NCI-H146 treated with DMSO at 0.1 percent for 48 hours (cell line): ENCODE results near the gene HAUS7.

Experiments
- DNase-seq: peaks from one replicate; lab custom pipeline; 2025; ENCODE audit not compliant: unreplicated experiment; lab: John Stamatoyannopoulos, UW

Gene HAUS7

GRCh38 chrX:153441981-153442380, 28.4 kb downstream of the HAUS7 start:
- no peak for DNase-seq

- no peak for DNase-seq
These were observed 29.1 kb downstream of the HAUS7 start for GRCh38 chrX:153441296-153441695.

GRCh38 chrX:153440556-153441135, 29.7 kb downstream of the HAUS7 start:
- DNase-seq: no peak

- DNase-seq: no peak
These were observed 30.4 kb downstream of the HAUS7 start for GRCh38 chrX:153439977-153440376.

- DNase-seq: peak; percentile 6
These were observed 31.8 kb downstream of the HAUS7 start for GRCh38 chrX:153438532-153438931.

- DNase-seq: no peak
These were observed 34.5 kb downstream of the HAUS7 start for GRCh38 chrX:153435845-153436244.

- DNase-seq: no peak
These were observed 35.6 kb downstream of the HAUS7 start for GRCh38 chrX:153434801-153435200.

- DNase-seq: no peak
These were observed 36.5 kb downstream of the HAUS7 start for GRCh38 chrX:153433781-153434285.

GRCh38 chrX:153433161-153433680, 37.2 kb downstream of the HAUS7 start:
- no peak for DNase-seq

- no peak for DNase-seq
These were observed 39.6 kb downstream of the HAUS7 start for GRCh38 chrX:153430796-153431195.

- DNase-seq: no peak
These were observed 44.2 kb downstream of the HAUS7 start for GRCh38 chrX:153426204-153426603.

- DNase-seq: no peak
These were observed 46.7 kb downstream of the HAUS7 start for GRCh38 chrX:153423652-153424051.

- no peak for DNase-seq
These were observed 48.5 kb downstream of the HAUS7 start for GRCh38 chrX:153421856-153422255.

GRCh38 chrX:153420851-153421599, 49.4 kb downstream of the HAUS7 start:
- no peak for DNase-seq

- no peak for DNase-seq
These were observed 52.7 kb downstream of the HAUS7 start for GRCh38 chrX:153417637-153418036.

- no peak for DNase-seq
These were observed 53.5 kb downstream of the HAUS7 start for GRCh38 chrX:153416781-153417450.

- DNase-seq: no peak
These were observed 55.4 kb downstream of the HAUS7 start for GRCh38 chrX:153414856-153415510.

GRCh38 chrX:153413731-153414130, 56.6 kb downstream of the HAUS7 start:
- no peak for DNase-seq

- DNase-seq: no peak
These were observed 57.3 kb downstream of the HAUS7 start for GRCh38 chrX:153412746-153413720.

GRCh38 chrX:153411988-153412574, 58.3 kb downstream of the HAUS7 start:
- peak; percentile 1 for DNase-seq
